T-cell (primary cell): Measurements from ENCODE around the gene PTPRT. TPM values are rescaled to one million over a fixed set of nuclear protein-coding genes. Genes with fewer than 3 reads are reported as not detected.

Experiments
- ATAC-seq, 4 experiments: fragments of 200-7000 bp in 3 of 4; fragments of 150-1000 bp in 1 of 4; cut with Tn5 transposase; replicated peaks in 1 of 4; 1 replicate in 3 of 4; 2 replicates in 1 of 4; pipeline ENCODE4 v1.10.0; 2021; ENCODE audit warnings: moderate library complexity in 3 of 4, mild to moderate bottlenecking in 2 of 4, moderate number of reproducible peaks in 1 of 4
- CTCF ChIA-PET, 2 donors: fragments of 300-600 bp; sonication (Branson Sonifier 250); formaldehyde crosslinking; loops; one replicate each; lab custom pipeline; 2022; ENCODE audit warnings: antibody characterized with exemption in 2 of 2; lab: Charles Lee
- POLR2A ChIA-PET, 2 donors: fragments of 300-600 bp; sonication (Branson Sonifier 250); formaldehyde crosslinking; loops; one replicate each; lab custom pipeline; 2022; ENCODE audit warnings: antibody characterized with exemption in 2 of 2; lab: Charles Lee
- DNase-seq, 35 experiments: peaks; one replicate each; pipeline versions ENCODE4 v3.0.0 to v3.0.0-alpha.2; 2013 to 2023
- H3K27ac ChIP-seq: one replicate; pipeline ENCODE4 v1.5.1; 2013; ENCODE audit warnings: low read length
- H3K27me3 ChIP-seq, 2 experiments: replicated peaks in 1 of 2; 1 replicate in 1 of 2; 2 replicates in 1 of 2; pipeline versions ENCODE4 v1.6.1 to v1.7.0; 2013; ENCODE audit warnings: low read length in 1 of 2, mixed read lengths in 1 of 2; ENCODE audit not compliant: control insufficient read depth in 2 of 2, insufficient read depth in 2 of 2; ENCODE audit errors: extremely low read depth in 1 of 2
- H3K36me3 ChIP-seq, 2 donors: 1 replicate in 1 of 2; 2 replicates in 1 of 2; pipeline versions ENCODE4 v1.6.1 to v1.7.0; 2013; ENCODE audit warnings: low read length in 1 of 2; ENCODE audit not compliant: control insufficient read depth in 2 of 2, insufficient read depth in 1 of 2; ENCODE audit errors: extremely low read depth in 1 of 2
- H3K4me1 ChIP-seq, 2 experiments: 1 replicate in 1 of 2; 2 replicates in 1 of 2; pipeline versions ENCODE4 v1.6.1 to v1.7.0; 2013; ENCODE audit warnings: low read length in 2 of 2, mixed read lengths in 1 of 2; ENCODE audit not compliant: insufficient read depth in 2 of 2, control insufficient read depth in 1 of 2; ENCODE audit errors: extremely low read depth in 1 of 2
- H3K4me3 ChIP-seq, 2 donors: 1 replicate in 1 of 2; 2 replicates in 1 of 2; pipeline versions ENCODE4 v1.5.1 to v1.7.0; 2013; ENCODE audit warnings: mild to moderate bottlenecking in 2 of 2, low read length in 1 of 2, moderate library complexity in 1 of 2; ENCODE audit not compliant: control insufficient read depth in 1 of 2; ENCODE audit errors: extremely low read depth in 1 of 2
- H3K9me3 ChIP-seq: 2 replicates; pipeline ENCODE4 v1.7.0; 2013
- H3K27ac Mint-ChIP-seq, 2 donors: one replicate each; pipeline ENCODE4 v1.8.0; 2020 to 2021; ENCODE audit warnings: mild to moderate bottlenecking in 2 of 2, mixed read lengths in 2 of 2
- H3K27me3 Mint-ChIP-seq, 2 donors: one replicate each; pipeline ENCODE4 v1.8.0; 2021 to 2022; ENCODE audit warnings: mixed read lengths in 2 of 2
- H3K36me3 Mint-ChIP-seq: one replicate; pipeline ENCODE4 v1.8.0; 2021; ENCODE audit warnings: mixed read lengths
- H3K4me1 Mint-ChIP-seq, 3 donors: one replicate each; pipeline ENCODE4 v1.8.0; 2020 to 2022; ENCODE audit warnings: mixed read lengths in 3 of 3, mild to moderate bottlenecking in 1 of 3
- H3K4me3 Mint-ChIP-seq, 3 donors: one replicate each; pipeline ENCODE4 v1.8.0; 2020 to 2022; ENCODE audit warnings: mild to moderate bottlenecking in 3 of 3, mixed read lengths in 3 of 3, moderate library complexity in 3 of 3
- H3K9me3 Mint-ChIP-seq, 3 donors: one replicate each; pipeline ENCODE4 v1.8.0; 2020 to 2022; ENCODE audit warnings: mixed read lengths in 3 of 3
- WGBS: methylation state at CpG from one replicate; pipeline ENCODE4 v1.1.5; 2013; ENCODE audit warnings: missing lambda C conversion rate; ENCODE audit not compliant: insufficient coverage; 5-methylcytosine and 5-hydroxymethylcytosine counted together
- total RNA-seq, 35 experiments: library from RNA in 6 of 35; stranded (reverse) in 6 of 35; fragments of 120-200 nt in 1 of 35; gene quantifications; one replicate each; pipeline versions ENCODE4 v1.2.1 to v1.2.4 and lab custom pipeline; 2013 to 2026

The PTPRT gene
- total RNA-seq, 5 donors from 2014 or later (not counting 1 experiment from before 2014, with no cell fraction given) = not detected

- WGBS = 56% methylated on average over 3 of the region's 3 CpGs
- peaks cover 0 to 4% (median 0%) of the 10 kb centered on the region in 3 donors for H3K9me3 Mint-ChIP-seq
Observed at GRCh38 chr20:43032459-43032858, 157.2 kb downstream of the PTPRT start.

DNA sequence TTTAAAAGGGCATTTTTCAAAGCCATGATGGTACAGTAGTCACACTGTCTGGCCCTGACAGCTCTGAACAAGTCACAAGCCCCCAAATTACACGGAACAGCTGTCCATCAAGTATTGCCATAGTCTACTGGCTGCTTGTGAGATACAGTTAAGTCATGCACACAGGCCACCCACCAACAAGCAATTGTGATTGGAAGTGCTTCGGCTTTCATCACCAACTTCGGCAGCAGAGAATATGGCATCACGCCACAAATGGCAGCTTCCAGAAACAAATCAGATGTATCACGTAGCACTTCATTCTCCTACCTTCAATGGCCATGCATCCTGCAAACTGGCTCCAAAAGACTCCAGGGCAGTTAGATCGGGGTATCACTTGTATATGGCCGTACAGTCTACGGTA, 160.5 kb downstream of the PTPRT start:
- 76% methylated on average over 5 of the region's 8 CpGs for WGBS
- peaks cover 4 to 6% of the 10 kb centered on the region in 2 donors for H3K27me3 Mint-ChIP-seq

More at GRCh38 chr20:43032459-43032858, 157.2 kb downstream of the PTPRT start:
- Mint-ChIP-seq H3K27ac (no peak overlapping the region), H3K36me3 (no peaks in the 10 kb centered on the region), H3K4me3 (no peak overlapping the region), H3K27me3 (peaks cover 0 to 6% of the 10 kb centered on the region in 2 donors), H3K4me1 (no peaks in the 10 kb centered on the region)
- DNase-seq (no peak), ATAC-seq (no peak)
- H3K27ac ChIP-seq = no peak overlapping the region
- no peaks in the 10 kb centered on the region for H3K27me3 ChIP-seq
- no peaks in the 10 kb centered on the region for H3K36me3 ChIP-seq
- ChIA-PET POLR2A (interaction anchor here in 1 of 2 donors (0.6 kb wide), 1 partner anchor 75 kb away, joined by 3 read pairs; no protein-coding TSS in a partner anchor), CTCF (no interaction called here)
- no peaks in the 10 kb centered on the region for H3K9me3 ChIP-seq
- no peak overlapping the region for H3K4me3 ChIP-seq
- no peaks in the 10 kb centered on the region for H3K4me1 ChIP-seq

GRCh38 chr20:43028470-43028869, 161.2 kb downstream of the PTPRT start:
- Mint-ChIP-seq H3K27me3 (peaks cover 4 to 6% of the 10 kb centered on the region in 2 donors), H3K4me1 (no peaks in the 10 kb centered on the region), H3K9me3 (peaks cover 0 to 4% (median 4%) of the 10 kb centered on the region in 3 donors), H3K27ac (no peak overlapping the region), H3K36me3 (no peaks in the 10 kb centered on the region), H3K4me3 (no peak overlapping the region)
- H3K27me3 ChIP-seq = no peaks in the 10 kb centered on the region
- POLR2A ChIA-PET = no interaction called here
- H3K9me3 ChIP-seq = no peaks in the 10 kb centered on the region
- no peak overlapping the region for H3K27ac ChIP-seq
- no peak for DNase-seq
- no peaks in the 10 kb centered on the region for H3K4me1 ChIP-seq
- ATAC-seq = no peak
- CTCF ChIA-PET = no interaction called here
- no peaks in the 10 kb centered on the region for H3K36me3 ChIP-seq
- H3K4me3 ChIP-seq = no peak overlapping the region
- WGBS = 50% methylated on average over 2 of the region's 3 CpGs

More for the DNA sequence above, 160.5 kb downstream of the PTPRT start:
- H3K36me3 Mint-ChIP-seq = no peaks in the 10 kb centered on the region
- ChIA-PET CTCF (no interaction called here), POLR2A (no interaction called here)
- no peak overlapping the region for H3K4me3 ChIP-seq
- H3K27me3 ChIP-seq = no peaks in the 10 kb centered on the region
- no peak overlapping the region for H3K27ac Mint-ChIP-seq
- ATAC-seq (no peak), DNase-seq (no peak)
- peaks cover 0 to 4% (median 4%) of the 10 kb centered on the region in 3 donors for H3K9me3 Mint-ChIP-seq
- H3K9me3 ChIP-seq = no peaks in the 10 kb centered on the region
- no peaks in the 10 kb centered on the region for H3K4me1 Mint-ChIP-seq
- H3K4me3 Mint-ChIP-seq = no peak overlapping the region
- H3K27ac ChIP-seq = no peak overlapping the region
- no peaks in the 10 kb centered on the region for H3K36me3 ChIP-seq
- H3K4me1 ChIP-seq = no peaks in the 10 kb centered on the region

- Mint-ChIP-seq H3K4me1 (no peaks in the 10 kb centered on the region), H3K4me3 (no peak overlapping the region), H3K9me3 (peaks cover 0 to 4% (median 0%) of the 10 kb centered on the region in 3 donors), H3K27me3 (peaks cover 0 to 4% of the 10 kb centered on the region in 2 donors), H3K27ac (no peak overlapping the region), H3K36me3 (no peaks in the 10 kb centered on the region)
- POLR2A ChIA-PET = no interaction called here
- Histone ChIP-seq H3K4me3 (no peak overlapping the region), H3K4me1 (no peaks in the 10 kb centered on the region), H3K9me3 (no peaks in the 10 kb centered on the region), H3K36me3 (no peaks in the 10 kb centered on the region), H3K27ac (no peak overlapping the region), H3K27me3 (no peaks in the 10 kb centered on the region)
- ATAC-seq (no peak), DNase-seq (no peak)
- WGBS = 100% methylated on average over 1 of the region's 3 CpGs
- CTCF ChIA-PET = no interaction called here
Observed at GRCh38 chr20:43023836-43024235, 165.9 kb downstream of the PTPRT start.

DNA sequence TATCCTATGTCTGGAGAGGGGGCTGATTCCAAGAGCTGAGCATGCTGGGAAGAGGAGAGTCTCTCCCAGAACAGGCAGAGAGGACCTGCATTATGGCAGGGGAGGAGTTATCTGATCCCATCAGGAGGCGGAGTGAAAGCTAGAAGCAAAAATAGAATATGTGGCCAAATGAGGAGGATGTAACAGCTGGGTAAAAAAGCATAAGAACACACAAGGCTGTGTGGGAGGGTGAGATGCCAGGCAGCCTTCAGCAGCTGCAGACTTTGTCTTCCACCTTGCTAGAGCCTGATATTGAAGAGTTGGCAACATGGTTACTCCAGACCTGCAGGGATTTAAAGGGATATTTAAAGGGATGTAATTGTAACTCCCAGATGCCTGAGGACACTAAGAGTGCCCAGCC, 167.1 kb downstream of the PTPRT start:
- Mint-ChIP-seq H3K36me3 (no peaks in the 10 kb centered on the region), H3K4me3 (no peak overlapping the region), H3K27me3 (peaks cover 0 to 8% of the 10 kb centered on the region in 2 donors), H3K27ac (no peak overlapping the region), H3K4me1 (no peaks in the 10 kb centered on the region), H3K9me3 (peaks cover 0 to 4% (median 0%) of the 10 kb centered on the region in 3 donors)
- 100% methylated on average over 1 of the region's 1 CpG for WGBS
- Histone ChIP-seq H3K9me3 (no peaks in the 10 kb centered on the region), H3K4me3 (no peak overlapping the region), H3K27ac (no peak overlapping the region), H3K27me3 (no peaks in the 10 kb centered on the region), H3K4me1 (no peaks in the 10 kb centered on the region), H3K36me3 (no peaks in the 10 kb centered on the region)
- ChIA-PET CTCF (no interaction called here), POLR2A (no interaction called here)
- DNase-seq = no peak
- no peak for ATAC-seq

- DNase-seq = no peak
- WGBS = no CpG with 5 or more reads among the region's 2 CpGs
- H3K4me1 ChIP-seq = no peaks in the 10 kb centered on the region
- H3K36me3 Mint-ChIP-seq = no peaks in the 10 kb centered on the region
- H3K9me3 ChIP-seq = no peaks in the 10 kb centered on the region
- H3K27me3 Mint-ChIP-seq = peaks cover 4 to 8% of the 10 kb centered on the region in 2 donors
- H3K36me3 ChIP-seq = no peaks in the 10 kb centered on the region
- no peak overlapping the region for H3K4me3 ChIP-seq
- H3K4me1 Mint-ChIP-seq = no peaks in the 10 kb centered on the region
- no peak overlapping the region for H3K4me3 Mint-ChIP-seq
- no peak for ATAC-seq
- no peak overlapping the region for H3K27ac Mint-ChIP-seq
- H3K27me3 ChIP-seq = no peaks in the 10 kb centered on the region
- ChIA-PET POLR2A (no interaction called here), CTCF (no interaction called here)
- peaks cover 0 to 9% (median 0%) of the 10 kb centered on the region in 3 donors for H3K9me3 Mint-ChIP-seq
- H3K27ac ChIP-seq = no peak overlapping the region
Observed at GRCh38 chr20:43022081-43022480, 167.6 kb downstream of the PTPRT start.
